ENCODE results near the gene DHX57. TPM values are rescaled to one million over a fixed set of nuclear protein-coding genes. Genes with fewer than 3 reads are reported as not detected.
"Not testable (repeated sequence)": the region's sequence is repeated elsewhere in the genome, so short reads cannot be mapped to it uniquely, and the experiment has no call there.

DHX57 gene
- total RNA-seq, 2 donors from 2014 or later, result 11.9 to 50.4 TPM

DNA sequence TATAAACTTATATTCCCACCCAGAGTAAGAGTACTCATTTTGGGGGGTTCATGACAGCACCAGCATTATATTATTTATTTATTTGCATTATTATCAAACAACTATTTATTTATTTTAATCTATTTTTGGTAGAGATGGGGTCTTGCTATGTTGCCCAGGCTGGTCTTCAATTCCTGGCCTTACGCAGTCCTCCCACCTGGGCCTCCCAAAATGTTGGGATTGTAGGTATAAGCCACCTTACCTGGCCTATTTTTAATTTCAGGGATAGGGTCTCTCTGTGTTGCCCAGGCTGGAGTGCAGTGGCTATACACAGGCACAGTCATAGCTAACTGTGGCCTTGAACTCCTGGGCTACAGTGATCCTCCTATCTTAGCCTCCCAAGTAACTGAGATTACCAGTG lies 67.1 kb downstream of the DHX57 start:
- ATAC-seq (ENCODE audit: insufficient number of reproducible peaks, low FRiP score, low read depth) (no peak), DNase-seq (ENCODE audit: low spot score) (no peak)
- no peaks in the 10 kb centered on the region for H3K9me3 ChIP-seq
- H3K4me1 ChIP-seq (ENCODE audit: control insufficient read depth in 1 of 2, low read depth in 2 of 2), result no peaks in the 10 kb centered on the region
- H3K27ac ChIP-seq, result no peak overlapping the region
- TF ChIP-seq, protein P1, sequence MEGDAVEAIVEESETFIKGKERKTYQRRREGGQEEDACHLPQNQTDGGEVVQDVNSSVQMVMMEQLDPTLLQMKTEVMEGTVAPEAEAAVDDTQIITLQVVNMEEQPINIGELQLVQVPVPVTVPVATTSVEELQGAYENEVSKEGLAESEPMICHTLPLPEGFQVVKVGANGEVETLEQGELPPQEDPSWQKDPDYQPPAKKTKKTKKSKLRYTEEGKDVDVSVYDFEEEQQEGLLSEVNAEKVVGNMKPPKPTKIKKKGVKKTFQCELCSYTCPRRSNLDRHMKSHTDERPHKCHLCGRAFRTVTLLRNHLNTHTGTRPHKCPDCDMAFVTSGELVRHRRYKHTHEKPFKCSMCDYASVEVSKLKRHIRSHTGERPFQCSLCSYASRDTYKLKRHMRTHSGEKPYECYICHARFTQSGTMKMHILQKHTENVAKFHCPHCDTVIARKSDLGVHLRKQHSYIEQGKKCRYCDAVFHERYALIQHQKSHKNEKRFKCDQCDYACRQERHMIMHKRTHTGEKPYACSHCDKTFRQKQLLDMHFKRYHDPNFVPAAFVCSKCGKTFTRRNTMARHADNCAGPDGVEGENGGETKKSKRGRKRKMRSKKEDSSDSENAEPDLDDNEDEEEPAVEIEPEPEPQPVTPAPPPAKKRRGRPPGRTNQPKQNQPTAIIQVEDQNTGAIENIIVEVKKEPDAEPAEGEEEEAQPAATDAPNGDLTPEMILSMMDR (IDR thresholded peaks at IDR 0.05), result no peak
- peaks cover 21% of the 10 kb centered on the region for H3K36me3 ChIP-seq
- no peaks in the 10 kb centered on the region for H3K27me3 ChIP-seq (replicated peaks; ENCODE audit: insufficient read depth)
- H3K4me3 ChIP-seq, result no peak overlapping the region

DNA sequence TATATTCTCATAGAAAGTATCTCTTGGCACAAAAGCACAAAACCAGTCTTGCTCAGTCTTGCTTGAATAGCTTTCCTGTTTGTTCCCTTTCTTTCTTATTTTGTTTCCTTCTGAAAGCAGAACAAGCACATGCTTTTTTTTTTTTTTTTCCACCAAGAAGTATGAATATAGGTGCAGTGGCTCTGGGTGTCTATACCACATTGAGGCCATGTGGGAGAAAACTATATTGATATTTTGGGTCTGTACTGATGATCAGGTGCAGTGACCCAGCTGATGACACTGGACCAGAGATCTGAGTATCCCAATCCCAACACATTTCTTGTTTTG lies 69.0 kb downstream of the DHX57 start:
- H3K36me3 ChIP-seq, result peaks cover 16% of the 10 kb centered on the region
- DNase-seq (ENCODE audit: low spot score) (no peak), ATAC-seq (ENCODE audit: insufficient number of reproducible peaks, low FRiP score, low read depth) (no peak)
- no peak overlapping the region for H3K4me3 ChIP-seq
- no peak overlapping the region for H3K27ac ChIP-seq
- H3K4me1 ChIP-seq (ENCODE audit: control insufficient read depth in 1 of 2, low read depth in 2 of 2), result no peaks in the 10 kb centered on the region
- no peaks in the 10 kb centered on the region for H3K27me3 ChIP-seq (replicated peaks; ENCODE audit: insufficient read depth)
- H3K9me3 ChIP-seq, result no peaks in the 10 kb centered on the region
- TF ChIP-seq, protein P1 (IDR thresholded peaks at IDR 0.05), result no peak

DNA sequence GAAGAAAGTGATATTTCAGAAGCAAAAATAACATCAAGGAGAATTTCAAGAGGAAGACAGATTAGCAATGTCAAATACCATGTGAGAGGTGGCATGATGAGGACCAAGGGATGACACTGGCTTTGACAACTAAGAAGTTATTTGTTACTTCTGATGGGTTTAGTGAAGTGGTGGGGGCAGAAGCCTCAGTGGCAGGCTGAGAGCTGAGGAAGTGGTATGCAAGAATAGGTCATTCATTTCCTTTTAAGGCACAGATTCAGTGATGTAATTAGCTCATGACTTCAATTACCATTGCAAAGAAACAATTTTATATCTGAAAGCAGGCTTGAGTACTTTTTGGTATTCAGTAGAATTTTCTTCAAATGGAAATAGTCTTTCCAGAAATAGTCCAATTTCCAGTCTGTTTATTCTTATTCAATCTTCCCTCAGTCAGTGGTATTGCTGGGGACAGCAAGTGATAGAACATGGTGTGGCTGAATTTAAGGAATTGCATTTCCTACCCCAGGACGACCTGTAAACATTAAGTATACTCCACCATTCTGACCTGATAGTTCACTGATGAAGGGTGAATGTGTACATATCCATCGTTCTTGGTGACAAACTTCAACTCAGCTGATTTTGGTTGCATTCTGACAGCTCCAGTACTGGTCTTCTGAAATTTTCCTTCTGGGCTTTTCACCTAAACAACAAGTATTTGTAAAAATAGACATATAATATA lies 69.6 kb downstream of the DHX57 start:
- Histone ChIP-seq H3K27ac (no peak overlapping the region), H3K27me3 (replicated peaks; ENCODE audit: insufficient read depth) (no peaks in the 10 kb centered on the region), H3K36me3 (peaks cover 11% of the 10 kb centered on the region), H3K4me1 (ENCODE audit: control insufficient read depth in 1 of 2, low read depth in 2 of 2) (no peaks in the 10 kb centered on the region), H3K4me3 (no peak overlapping the region), H3K9me3 (no peaks in the 10 kb centered on the region)
- DNase-seq (ENCODE audit: low spot score), result no peak
- ATAC-seq (ENCODE audit: insufficient number of reproducible peaks, low FRiP score, low read depth), result no peak
- TF ChIP-seq, protein P1 (IDR thresholded peaks at IDR 0.05), result no peak

DNA sequence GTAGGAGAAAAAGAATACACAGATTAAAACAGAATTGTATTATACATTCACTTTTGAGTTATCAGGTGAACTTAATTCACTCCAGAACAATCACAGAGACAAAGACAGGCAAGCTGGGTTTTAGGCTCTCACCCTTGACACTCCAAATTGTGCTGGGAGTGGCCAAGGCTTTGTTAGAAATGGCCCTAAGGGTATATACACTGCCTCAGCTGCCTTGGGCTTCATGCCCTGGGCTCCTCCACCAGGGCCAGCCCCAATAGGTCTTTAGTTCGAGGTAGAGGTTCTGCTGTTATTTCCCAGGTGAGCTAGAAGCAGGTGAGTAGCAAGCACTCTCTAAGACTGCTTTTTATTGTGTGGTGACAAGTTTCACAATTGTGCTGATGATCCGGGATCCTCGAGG lies 77.8 kb downstream of the DHX57 start:
- no peak overlapping the region for H3K4me3 ChIP-seq

DNA sequence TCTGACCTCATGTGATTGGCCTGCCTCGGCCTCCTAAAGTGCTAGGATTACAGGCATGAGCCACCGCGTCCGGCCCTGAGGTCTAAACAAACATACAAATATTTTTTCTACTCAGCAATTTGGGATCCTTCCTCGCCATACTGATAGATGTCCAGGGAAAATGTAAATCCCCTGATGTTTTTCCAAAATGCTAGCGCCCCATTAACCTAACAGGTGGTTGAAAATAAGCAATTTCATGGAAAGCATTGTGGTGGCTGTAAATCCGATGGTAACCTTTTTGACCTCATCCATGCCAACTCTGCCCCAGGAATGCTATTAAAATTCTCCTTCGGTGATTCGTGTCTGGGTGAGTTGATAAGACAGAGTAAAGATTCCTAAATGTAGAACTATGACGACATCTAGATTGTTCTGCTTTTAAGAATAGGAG lies 78.5 kb downstream of the DHX57 start:
- H3K9me3 ChIP-seq, result no peaks in the 10 kb centered on the region
- no peak for ATAC-seq (ENCODE audit: insufficient number of reproducible peaks, low FRiP score, low read depth)
- H3K4me3 ChIP-seq, result no peak overlapping the region
- DNase-seq (ENCODE audit: low spot score), result no peak
- TF ChIP-seq, protein P1 (IDR thresholded peaks at IDR 0.05), result no peak
- no peaks in the 10 kb centered on the region for H3K4me1 ChIP-seq (ENCODE audit: control insufficient read depth in 1 of 2, low read depth in 2 of 2)
- H3K36me3 ChIP-seq, result peaks cover 6% of the 10 kb centered on the region
- H3K27me3 ChIP-seq (replicated peaks; ENCODE audit: insufficient read depth), result no peaks in the 10 kb centered on the region
- H3K27ac ChIP-seq, result no peak overlapping the region

More for the DNA sequence above, 77.8 kb downstream of the DHX57 start:
- H3K9me3 ChIP-seq, result no peaks in the 10 kb centered on the region
- no peak for ATAC-seq (ENCODE audit: insufficient number of reproducible peaks, low FRiP score, low read depth)
- no peak overlapping the region for H3K27ac ChIP-seq
- H3K27me3 ChIP-seq (replicated peaks; ENCODE audit: insufficient read depth), result no peaks in the 10 kb centered on the region
- TF ChIP-seq, protein P1 (IDR thresholded peaks at IDR 0.05), result no peak
- no peaks in the 10 kb centered on the region for H3K4me1 ChIP-seq (ENCODE audit: control insufficient read depth in 1 of 2, low read depth in 2 of 2)
- DNase-seq (ENCODE audit: low spot score), result no peak
- peaks cover 6% of the 10 kb centered on the region for H3K36me3 ChIP-seq

DNA sequence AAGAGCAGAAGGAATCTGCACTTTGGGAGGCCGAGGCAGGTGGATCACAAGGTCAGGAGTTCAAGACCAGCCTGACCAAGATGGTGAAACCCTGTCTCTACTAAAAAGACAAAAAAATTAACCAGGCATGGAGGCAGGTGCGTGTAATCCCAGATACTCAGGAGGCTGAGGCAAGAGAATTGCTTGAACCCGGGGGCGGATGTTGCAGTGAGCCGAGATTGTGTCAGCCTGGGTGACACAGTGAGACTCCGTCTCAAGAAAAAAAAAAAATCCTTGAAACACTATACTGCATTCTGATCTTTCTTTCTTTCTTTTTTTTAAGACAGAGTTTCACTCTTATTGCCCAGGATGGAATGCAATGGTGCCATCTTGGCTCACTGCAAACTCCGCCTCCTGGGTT lies 80.7 kb downstream of the DHX57 start:
- not testable (repeated sequence) for ATAC-seq (ENCODE audit: insufficient number of reproducible peaks, low FRiP score, low read depth); H3K9me3 ChIP-seq; H3K4me1 ChIP-seq (ENCODE audit: control insufficient read depth in 1 of 2, low read depth in 2 of 2); H3K27me3 ChIP-seq (replicated peaks; ENCODE audit: insufficient read depth); H3K36me3 ChIP-seq; DNase-seq (ENCODE audit: low spot score); H3K27ac ChIP-seq; H3K4me3 ChIP-seq
